ENCODE measurements around the gene MLYCD. TPM values are rescaled to one million over a fixed set of nuclear protein-coding genes. Genes with fewer than 3 reads are reported as not detected.

Gene MLYCD
- total and polyA plus RNA-seq, 10 of the 15 experiments (the other 5 are each of a cell fraction or from before 2014, with no cell fraction given), result 0.21 to 3.7 (median 1.7) TPM

DNA sequence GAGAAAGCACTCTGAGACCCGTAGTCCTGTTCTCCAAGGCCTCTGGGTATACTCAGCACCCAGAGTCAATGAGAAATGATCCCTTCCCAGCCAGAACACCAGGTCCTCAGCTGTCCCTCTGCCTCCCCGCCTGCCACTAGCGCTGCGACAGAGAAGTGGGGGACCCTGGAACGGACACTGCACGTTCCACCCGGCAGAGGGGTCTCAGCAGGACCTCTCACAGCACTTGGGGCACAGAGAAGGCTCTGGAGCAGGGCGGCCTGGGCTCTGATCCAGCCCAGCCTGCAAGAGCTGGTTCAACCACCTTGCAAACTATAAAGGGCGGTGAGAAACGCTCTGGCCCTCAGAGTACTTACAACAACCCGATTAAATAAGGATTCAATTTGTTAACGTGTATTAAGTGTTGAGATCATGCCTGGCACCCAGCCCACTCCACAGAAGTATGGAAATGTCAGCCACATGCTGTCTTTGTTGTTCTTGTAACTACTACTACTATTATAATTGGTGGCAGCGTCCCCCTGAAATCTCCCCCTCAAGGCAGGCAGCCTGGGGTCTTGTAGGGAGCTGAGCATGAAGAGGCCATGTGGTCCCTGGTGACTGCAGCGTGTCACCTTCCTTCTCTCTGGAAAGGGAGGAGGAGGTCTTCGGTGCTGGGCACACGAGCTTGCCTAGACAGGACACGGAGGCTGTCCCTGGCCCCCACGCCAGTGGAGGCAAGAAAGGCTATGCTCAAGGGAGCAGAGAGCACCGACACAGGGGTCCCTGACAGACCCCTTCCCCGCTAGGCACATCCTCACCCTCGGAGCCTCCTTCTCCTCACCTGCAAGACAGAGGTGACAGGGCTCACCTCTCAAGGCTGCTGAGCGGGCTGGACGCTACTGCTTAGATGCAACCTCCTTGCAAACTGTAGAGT, 56.6 kb downstream of the MLYCD start:
- RAD21 ChIA-PET (ENCODE audit: unreplicated experiment), result no interaction called here
- H3K79me2 ChIP-seq (ENCODE audit: control insufficient read depth, insufficient read depth, low read length), result no peaks in the 10 kb centered on the region
- H2AFZ ChIP-seq (ENCODE audit: control insufficient read depth, low read depth, low read length), result no peak overlapping the region
- intact Hi-C loops (cut with micrococcal nuclease; ENCODE audit: unreplicated experiment) (loop anchor here (1.0 to 10.0 kb wide), 4 partner anchors 110 to 549 kb away; partner anchors contain the start of genes MEAK7 and TAF1C), in situ Hi-C loops (cut with MboI) (loop anchor here (5.0 to 10.0 kb wide), 3 partner anchors 107 to 649 kb away; no protein-coding TSS in a partner anchor)
- 40% methylated on average over 23 of the region's 23 CpGs for WGBS (ENCODE audit: insufficient coverage, insufficient replicate concordance, low lambda C conversion rate, missing lambda C conversion rate)
- SMC1A ChIA-PET (ENCODE audit: uncharacterized antibody, unreplicated experiment), result no interaction called here
- no peak overlapping the region for H3K9ac ChIP-seq (ENCODE audit: control insufficient read depth, insufficient read depth, low read length)
- H3K4me3 ChIP-seq, result no peak overlapping the region
- H3K4me2 ChIP-seq (ENCODE audit: control insufficient read depth, insufficient read depth), result no peak overlapping the region
- CTCF ChIA-PET, result interaction anchor here (1.4 to 2.7 kb wide), 2 partner anchors 104 to 110 kb away, joined by 7 to 19 read pairs; no protein-coding TSS in a partner anchor
- H3K9me3 ChIP-seq (replicated peaks; ENCODE audit: control insufficient read depth, insufficient read depth, low read length), result no peaks in the 10 kb centered on the region
- no peaks in the 10 kb centered on the region for H3K27me3 ChIP-seq (replicated peaks in 1 of 2; ENCODE audit: control insufficient read depth in 2 of 2, insufficient read depth in 2 of 2, low read length in 1 of 2)
- peaks cover 3% of the 10 kb centered on the region; the same call in 1 of the 2 replicates for H3K4me1 ChIP-seq (ENCODE audit: control insufficient read depth, insufficient read depth, low read length)
- FAIRE-seq (no peak), ATAC-seq (no peak), DNase-seq (ENCODE audit: low read depth, low spot score) (no peak)
- POLR2A ChIA-PET, result no interaction called here
- no peaks in the 10 kb centered on the region for H4K20me1 ChIP-seq (ENCODE audit: control insufficient read depth, insufficient read depth)
- TF ChIP-seq NBN (IDR thresholded peaks at IDR 0.05) (no peak), SUPT20H (IDR thresholded peaks at IDR 0.05; ENCODE audit: borderline replicate concordance, control insufficient read depth, low read depth, low read length) (no peak), LARP7 (IDR thresholded peaks at IDR 0.05) (no peak), IKZF2 (IDR thresholded peaks at IDR 0.05) (no peak), ZNF217 (IDR thresholded peaks at IDR 0.05) (no peak), FOS (IDR thresholded peaks at IDR 0.05; ENCODE audit: borderline replicate concordance, extremely low read depth, insufficient read length) (no peak), IKZF1 (conservative IDR thresholded peaks at IDR 0.05) (no peak), SMC3 (IDR thresholded peaks at IDR 0.05; ENCODE audit: borderline replicate concordance, low read length) (no peak), SIN3A (IDR thresholded peaks at IDR 0.05; ENCODE audit: low read depth, low read length) (no peak), GABPA (IDR thresholded peaks at IDR 0.05; ENCODE audit: low read depth) (no peak), SPI1 (IDR thresholded peaks at IDR 0.05; ENCODE audit: borderline replicate concordance, insufficient read depth, low read depth, low read length) (no peak)
- TF ChIP-seq, protein P1, sequence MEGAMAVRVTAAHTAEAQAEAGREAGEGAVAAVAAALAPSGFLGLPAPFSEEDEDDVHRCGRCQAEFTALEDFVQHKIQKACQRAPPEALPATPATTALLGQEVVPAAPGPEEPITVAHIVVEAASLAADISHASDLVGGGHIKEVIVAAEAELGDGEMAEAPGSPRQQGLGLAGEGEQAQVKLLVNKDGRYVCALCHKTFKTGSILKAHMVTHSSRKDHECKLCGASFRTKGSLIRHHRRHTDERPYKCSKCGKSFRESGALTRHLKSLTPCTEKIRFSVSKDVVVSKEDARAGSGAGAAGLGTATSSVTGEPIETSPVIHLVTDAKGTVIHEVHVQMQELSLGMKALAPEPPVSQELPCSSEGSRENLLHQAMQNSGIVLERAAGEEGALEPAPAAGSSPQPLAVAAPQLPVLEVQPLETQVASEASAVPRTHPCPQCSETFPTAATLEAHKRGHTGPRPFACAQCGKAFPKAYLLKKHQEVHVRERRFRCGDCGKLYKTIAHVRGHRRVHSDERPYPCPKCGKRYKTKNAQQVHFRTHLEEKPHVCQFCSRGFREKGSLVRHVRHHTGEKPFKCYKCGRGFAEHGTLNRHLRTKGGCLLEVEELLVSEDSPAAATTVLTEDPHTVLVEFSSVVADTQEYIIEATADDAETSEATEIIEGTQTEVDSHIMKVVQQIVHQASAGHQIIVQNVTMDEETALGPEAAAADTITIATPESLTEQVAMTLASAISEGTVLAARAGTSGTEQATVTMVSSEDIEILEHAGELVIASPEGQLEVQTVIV (IDR thresholded peaks at IDR 0.05; ENCODE audit: borderline replicate concordance, partially characterized antibody), result no peak
- H3K27ac ChIP-seq (ENCODE audit: control insufficient read depth, insufficient read depth), result no peak overlapping the region
- BruUV-seq (replicated peaks), result no TSS peak
- H3K36me3 ChIP-seq (ENCODE audit: control insufficient read depth in 2 of 2, insufficient read depth in 2 of 2, low read length in 1 of 2), result no peaks in the 10 kb centered on the region

All from GM12878 (cell line).